ENCODE data around the gene PADI6. TPM values are rescaled to one million over a fixed set of nuclear protein-coding genes. Genes with fewer than 3 reads are reported as not detected.

PADI6 gene
- total RNA-seq, 1 donor from 2014 or later: not detected

- DNase-seq (ENCODE audit: low read depth, low spot score): no peak
Measured at GRCh38 chr1:17434016-17434415, 62.0 kb downstream of the PADI6 start.

GRCh38 chr1:17434601-17435000 lies 62.6 kb downstream of the PADI6 start:
- no peak for DNase-seq (ENCODE audit: low read depth, low spot score)

GRCh38 chr1:17436380-17437174 lies 64.6 kb downstream of the PADI6 start:
- no peak for DNase-seq (ENCODE audit: low read depth, low spot score)

GRCh38 chr1:17437260-17437579 lies 65.2 kb downstream of the PADI6 start:
- DNase-seq (ENCODE audit: low read depth, low spot score): no peak

- DNase-seq (ENCODE audit: low read depth, low spot score): no peak
Measured at GRCh38 chr1:17437580-17438317, 65.8 kb downstream of the PADI6 start.

- DNase-seq (ENCODE audit: low read depth, low spot score): no peak
Measured at GRCh38 chr1:17438318-17439249, 66.6 kb downstream of the PADI6 start.

- no peak for DNase-seq (ENCODE audit: low read depth, low spot score)
Measured at GRCh38 chr1:17439250-17440073, 67.5 kb downstream of the PADI6 start, which contains the start of gene RCC2. TSS of gene RCC2 (minus strand) at chr1:17439677. CDS start at chr1:17438514, 1,163 bp downstream.

- no peak for DNase-seq (ENCODE audit: low read depth, low spot score)
Measured at GRCh38 chr1:17440074-17440826, 68.3 kb downstream of the PADI6 start.

GRCh38 chr1:17440827-17441168 lies 68.8 kb downstream of the PADI6 start:
- DNase-seq (ENCODE audit: low read depth, low spot score): no peak

GRCh38 chr1:17441265-17441992 lies 69.4 kb downstream of the PADI6 start:
- DNase-seq (ENCODE audit: low read depth, low spot score): no peak

- no peak for DNase-seq (ENCODE audit: low read depth, low spot score)
Measured at GRCh38 chr1:17441993-17442357, 70.0 kb downstream of the PADI6 start.

- DNase-seq (ENCODE audit: low read depth, low spot score): no peak
Measured at GRCh38 chr1:17442841-17443240, 70.8 kb downstream of the PADI6 start.

GRCh38 chr1:17447501-17447992 lies 75.6 kb downstream of the PADI6 start:
- DNase-seq (ENCODE audit: low read depth, low spot score): no peak

Other genes starting within 250 kb of the PADI6 start
- not detected in 2 replicates for gene PADI1, start 167.1 kb upstream of the PADI6 start, total RNA-seq
- 0.04 TPM in 1 of 2 replicates, not detected in the other for gene PADI3, start 123.1 kb upstream of the PADI6 start, total RNA-seq
- not detected in 2 replicates for gene PADI4, start 64.0 kb upstream of the PADI6 start, total RNA-seq
- 95.7 and 129 TPM in 2 replicates for gene RCC2, start 67.5 kb downstream of the PADI6 start, total RNA-seq
- gene ARHGEF10L, start 167.5 kb downstream of the PADI6 start, total RNA-seq: 0.95 and 4.2 TPM in 2 replicates